T-helper 1 cell (primary cell): ENCODE measurements around the gene STMP1.
"Not testable (repeated sequence)": the region's sequence is repeated elsewhere in the genome, so short reads cannot be mapped to it uniquely, and the experiment has no call there.

Source experiments
- DNase-seq, 5 donors: peaks; one replicate each; pipeline ENCODE4 v3.0.0-alpha.2; 2012 to 2020
- total RNA-seq, 4 donors: gene quantifications; one replicate each; lab custom pipeline; 2026; lab: John Stamatoyannopoulos, UW

STMP1 gene
- 9.4 to 21.1 (median 13.5) reads per million in 4 donors for total RNA-seq

DNA sequence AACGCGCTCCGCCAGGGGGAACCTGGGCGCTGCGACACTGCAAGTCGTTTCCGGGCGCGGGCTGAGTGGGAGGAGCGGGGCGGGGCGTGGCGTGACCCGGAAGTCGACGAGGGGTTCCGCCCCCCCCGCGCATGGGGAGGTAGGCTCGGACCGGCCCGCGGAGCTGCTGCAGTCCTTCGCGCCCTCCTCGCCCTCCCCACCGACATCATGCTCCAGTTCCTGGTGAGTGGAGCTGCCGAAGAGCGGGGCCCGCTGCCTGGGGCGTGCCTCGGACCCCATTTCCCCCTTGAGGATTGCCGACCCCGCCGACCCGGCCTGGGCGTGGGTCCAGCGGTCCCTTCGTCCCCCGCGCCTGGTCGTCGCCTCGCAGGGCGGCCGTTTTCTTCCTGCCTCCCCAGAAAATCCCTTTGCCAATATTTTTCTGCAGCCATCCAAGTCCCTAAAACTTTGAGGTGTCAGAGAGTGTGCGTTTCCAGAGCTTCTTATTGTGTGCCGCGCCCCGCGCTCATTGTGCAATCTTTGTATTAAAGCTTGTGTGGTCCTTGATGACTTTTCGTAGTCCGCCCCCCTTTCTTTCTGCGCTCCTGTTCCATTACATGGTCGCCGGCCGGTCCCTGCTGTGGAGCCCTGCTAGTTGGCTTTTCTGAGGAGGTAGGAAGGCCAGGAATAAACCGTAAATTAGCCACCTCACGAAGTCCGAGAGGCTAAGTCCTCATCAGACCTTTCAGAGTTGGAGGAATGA lies at the start of gene STMP1:
TSS of gene STMP1 (plus strand) at position 142 of the 742 bp plus-strand sequence.
- DNase-seq = peak; percentile 90 to 95 (median 95)

DNA sequence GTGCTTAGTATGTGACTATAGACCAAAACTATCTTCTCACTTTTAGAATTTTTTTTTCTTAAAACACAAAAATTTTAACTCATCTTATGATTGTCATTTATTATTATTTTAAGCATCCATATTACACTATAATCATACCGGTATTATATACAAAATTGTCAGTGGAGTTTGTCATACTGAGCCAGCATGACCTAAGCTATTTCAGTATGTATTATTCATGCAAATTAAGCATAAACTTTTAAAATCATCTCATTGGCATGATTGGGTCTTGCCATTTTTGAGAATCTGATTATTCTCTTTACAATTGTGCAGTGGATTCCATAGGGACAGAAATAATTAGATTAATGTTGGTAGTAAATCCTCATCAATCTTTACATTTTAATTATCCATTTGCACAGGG lies 46.2 kb upstream of the STMP1 start:
- DNase-seq = no peak

DNA sequence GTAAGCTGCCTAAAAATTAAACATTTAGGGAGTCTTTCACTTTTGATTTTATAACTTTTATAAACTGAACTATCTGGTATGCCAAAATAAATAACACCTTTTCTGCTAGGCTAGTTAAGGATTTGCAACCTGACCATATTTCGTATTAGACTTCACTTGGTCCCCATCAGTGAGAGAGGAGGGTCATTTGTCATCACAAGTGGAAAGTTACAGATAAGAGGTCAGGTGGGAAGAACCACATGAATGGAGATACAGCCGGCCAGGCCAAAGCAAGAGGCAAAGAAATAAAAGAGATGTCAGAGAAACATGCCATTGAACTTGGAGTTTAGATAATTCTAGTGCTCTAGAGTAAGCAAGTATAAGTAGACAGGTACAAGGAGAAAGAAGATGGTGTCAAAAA lies 44.5 kb upstream of the STMP1 start:
- DNase-seq = no peak

DNA sequence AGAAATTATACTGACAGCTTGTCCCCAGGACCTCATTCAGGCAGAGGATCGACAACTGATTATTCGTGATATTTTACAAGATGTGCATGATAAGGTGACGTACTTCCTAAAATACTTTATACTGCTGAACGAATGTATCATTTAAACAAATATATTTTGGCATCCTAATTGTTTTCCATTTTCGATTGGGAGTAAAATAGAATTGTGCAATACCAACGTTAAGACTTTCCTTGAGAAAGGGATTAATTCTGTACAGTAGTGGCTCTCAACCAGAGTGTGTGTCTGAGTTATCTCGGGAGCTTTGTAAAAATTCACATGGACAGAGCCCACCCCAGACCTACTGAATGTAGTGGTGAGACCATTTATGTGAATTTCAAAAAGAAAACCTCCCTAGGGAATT lies 43.8 kb upstream of the STMP1 start:
- DNase-seq = no peak

DNA sequence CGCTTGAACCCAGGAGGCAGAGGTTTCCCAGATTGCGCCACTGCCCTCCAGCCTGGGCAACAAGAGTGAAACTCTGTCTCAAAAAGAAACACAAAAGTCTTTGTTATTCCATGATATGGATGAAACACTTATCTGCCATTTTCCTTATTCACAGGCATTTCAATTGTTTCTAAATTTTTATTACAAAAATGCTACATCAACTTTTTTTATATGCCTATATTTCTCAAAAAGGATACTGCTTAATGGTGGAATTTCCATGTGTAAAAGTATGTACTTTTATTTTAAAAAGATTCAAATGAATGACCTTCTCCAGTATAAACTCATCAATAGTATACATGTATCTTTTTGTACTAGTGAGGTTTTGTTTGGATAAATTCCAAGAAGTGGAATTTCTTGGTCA lies 41.9 kb upstream of the STMP1 start:
- no peak for DNase-seq

DNA sequence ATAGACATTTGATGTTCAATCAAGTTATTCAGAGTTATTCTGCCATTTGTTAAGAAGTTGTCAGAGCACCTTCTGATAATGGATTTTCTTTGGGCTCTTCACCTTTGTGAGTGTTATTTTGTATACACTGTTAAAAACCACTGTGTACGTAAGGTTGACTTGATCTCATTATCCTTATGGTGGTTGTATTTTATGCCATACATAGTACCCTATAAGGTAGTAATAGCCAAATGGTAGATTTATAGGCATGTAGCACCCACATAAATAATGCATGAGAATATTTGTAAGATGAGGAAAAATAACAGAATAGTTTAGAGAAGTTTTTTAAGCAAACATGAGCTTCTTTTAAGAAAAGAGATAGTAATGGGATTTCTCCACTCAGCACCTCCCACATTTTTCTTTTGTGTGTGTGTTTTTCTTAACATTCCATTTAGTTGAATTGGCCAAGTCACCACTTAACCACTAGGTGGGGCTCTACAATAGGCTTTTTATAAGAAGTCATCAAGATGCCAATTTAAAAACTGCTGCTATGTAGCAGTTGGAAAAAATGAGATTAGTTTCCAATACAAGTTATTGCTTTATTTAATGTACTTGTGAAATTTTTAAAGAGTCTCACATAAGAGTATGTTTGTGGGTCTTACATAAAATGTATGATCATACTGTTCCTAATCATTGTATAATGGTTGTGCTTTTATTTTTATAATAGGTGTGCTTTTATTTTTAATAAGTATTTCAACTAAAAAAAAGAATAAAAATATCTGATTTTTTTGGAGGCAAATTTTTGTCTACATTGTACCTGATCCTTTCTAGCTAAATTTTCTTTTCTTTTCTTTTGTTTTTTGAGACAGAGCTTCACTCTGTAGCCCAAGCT lies 41.1 kb upstream of the STMP1 start:
- peak in 2 of 5 donors; percentile 4 to 33 for DNase-seq

DNA sequence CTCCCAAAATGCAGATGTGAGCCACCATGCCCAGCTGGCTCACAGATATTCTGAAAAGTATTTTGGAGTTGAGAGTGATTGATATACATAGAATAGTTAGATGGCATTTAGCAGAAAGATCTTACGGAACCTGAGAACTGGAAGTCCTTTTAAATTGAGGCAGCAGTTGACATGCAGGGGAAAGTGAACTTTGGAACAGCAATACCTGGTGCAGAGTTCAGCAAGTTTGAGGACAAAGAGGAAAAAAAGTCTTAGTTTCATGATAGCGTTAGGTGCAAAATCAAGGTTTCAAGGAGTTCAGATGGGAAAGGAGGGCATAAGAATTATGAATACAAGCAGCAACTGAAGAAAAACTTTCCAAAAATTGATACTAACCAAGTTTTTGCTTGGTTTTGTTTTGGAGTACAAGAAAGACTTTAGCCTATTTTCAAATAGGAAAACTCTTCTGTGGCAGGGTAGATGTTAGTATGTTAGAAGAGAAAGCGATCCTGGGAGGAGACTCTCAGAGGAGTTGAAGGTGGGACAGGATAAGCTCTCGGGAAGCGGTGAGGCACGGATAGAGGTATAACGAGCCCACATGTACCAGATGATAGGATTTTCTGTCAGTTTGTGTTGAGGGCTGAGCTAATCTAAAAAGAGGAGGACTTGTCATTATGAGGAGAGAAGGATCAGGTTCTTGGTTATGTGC lies 28.0 kb upstream of the STMP1 start:
- DNase-seq = no peak

DNA sequence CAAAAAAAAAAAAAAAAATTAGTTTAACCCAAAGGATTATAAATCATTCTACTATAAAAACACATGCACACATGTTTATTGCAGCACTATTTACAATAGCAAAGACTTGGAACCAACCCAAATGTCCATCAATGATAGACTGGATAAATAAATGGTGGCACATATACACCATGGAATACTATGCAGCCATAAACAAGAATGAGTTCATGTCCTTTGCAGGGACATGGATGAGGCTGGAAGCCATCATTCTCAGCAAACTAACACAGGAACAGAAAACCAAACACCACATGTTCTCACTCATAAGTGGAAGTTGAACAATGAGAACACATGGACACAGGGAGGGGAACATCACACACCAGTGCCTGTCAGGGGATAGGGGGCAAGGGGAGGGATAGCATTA lies 22.6 kb upstream of the STMP1 start:
- DNase-seq = not testable (repeated sequence)

DNA sequence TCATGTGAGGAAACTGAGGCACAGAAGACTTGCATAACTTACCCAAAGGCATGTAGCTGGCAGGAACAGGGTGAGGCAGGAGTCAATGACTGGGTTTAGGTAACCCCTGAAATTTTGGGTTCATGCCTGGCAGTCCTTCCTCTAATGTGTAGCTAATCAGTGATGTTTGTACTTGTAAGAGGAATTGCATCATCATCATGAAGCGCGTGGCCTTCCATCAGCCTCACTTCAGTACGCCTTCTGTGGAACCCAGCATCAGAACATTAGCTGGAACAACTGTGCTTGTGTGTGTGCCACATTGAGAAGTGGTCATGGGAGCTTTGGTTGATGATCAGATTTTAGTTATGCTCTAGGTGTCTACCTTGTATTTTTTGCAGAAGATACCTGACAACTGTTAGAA lies 18.2 kb upstream of the STMP1 start:
- no peak for DNase-seq

DNA sequence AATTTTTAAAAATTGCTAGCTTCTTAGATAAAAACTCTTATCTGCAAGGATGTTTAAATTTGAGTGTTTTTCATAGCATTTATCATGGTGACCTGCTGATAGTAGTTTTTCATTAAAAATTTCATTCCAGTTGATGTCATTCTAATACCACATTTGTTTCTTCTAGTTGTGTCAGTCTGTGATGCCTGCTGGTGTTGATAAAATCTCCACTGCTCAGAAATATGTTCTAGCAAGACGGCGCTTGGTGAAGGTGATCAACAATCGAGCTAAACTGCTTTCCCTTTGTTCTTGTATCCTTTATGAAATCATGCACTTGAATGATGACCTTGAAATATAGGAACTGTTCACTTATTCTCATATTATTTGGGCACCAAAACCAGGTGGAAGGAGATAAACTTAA lies 17.6 kb upstream of the STMP1 start:
- no peak for DNase-seq

DNA sequence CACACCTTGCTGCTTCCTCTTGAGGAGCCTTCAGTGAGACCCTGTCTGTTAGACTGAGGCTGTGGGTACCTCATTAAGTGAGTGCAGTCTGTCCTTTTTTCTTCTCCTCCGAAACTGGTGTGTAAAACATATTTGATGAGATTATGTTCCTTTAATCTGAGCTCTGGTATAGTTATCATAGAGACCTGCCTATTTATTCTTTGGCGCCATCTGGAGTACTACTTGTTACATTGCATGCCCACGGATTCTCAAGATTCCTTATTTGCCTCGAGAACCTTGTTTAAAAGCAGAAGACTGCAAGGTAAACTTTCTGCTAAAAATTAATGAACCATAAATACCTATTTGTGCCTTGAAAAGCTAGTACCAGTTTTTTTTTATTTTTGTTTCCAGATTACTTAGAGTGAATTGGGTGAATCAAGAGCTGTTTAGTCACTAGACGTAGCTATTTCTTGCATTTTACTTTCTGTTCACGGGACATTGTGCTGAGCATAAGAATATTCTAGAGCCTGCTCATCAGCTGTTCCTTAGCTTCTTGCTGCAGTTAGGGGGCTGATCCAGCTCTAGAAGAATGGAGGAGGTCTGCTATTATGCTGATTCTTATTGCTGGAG lies 16.9 kb upstream of the STMP1 start:
- DNase-seq = peak in 1 of 5 donors; percentile 27

DNA sequence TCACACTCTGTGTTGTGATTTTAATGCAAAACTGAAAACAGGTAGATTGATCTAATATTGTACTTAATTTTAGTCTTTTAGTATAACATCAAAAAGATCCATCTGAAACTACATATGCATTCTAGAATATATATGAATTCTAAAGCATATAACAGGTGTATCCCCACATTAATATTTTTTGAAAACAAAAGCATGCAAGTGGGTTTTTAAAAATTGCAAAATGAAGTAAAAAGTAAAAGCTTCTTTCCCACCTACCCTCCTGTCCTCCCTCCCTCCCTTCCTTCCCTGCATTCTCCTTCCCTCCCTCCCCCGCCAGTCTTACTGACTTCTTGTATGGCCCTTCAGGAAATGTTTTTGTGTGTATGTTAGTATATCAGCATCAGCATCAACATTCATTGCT lies 14.6 kb upstream of the STMP1 start:
- DNase-seq = no peak

DNA sequence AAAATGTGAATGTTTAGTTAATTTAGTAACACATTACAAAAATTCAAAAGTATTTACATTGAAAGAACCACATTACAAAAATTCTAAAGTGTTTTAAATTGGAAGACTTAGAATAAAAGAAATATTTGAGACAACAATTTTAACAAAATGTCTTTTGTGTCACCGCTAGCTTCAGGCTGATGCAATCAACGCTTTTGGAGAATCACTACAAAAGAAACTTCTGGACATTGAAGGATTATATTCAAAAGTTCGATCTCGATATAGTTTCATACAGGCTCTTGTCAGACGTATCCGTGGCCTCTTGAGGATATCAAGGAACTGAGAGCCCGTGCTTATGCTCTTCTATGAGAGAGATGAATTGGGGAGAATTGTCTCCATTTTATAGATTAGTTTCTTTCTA lies 14.1 kb upstream of the STMP1 start:
- no peak for DNase-seq

DNA sequence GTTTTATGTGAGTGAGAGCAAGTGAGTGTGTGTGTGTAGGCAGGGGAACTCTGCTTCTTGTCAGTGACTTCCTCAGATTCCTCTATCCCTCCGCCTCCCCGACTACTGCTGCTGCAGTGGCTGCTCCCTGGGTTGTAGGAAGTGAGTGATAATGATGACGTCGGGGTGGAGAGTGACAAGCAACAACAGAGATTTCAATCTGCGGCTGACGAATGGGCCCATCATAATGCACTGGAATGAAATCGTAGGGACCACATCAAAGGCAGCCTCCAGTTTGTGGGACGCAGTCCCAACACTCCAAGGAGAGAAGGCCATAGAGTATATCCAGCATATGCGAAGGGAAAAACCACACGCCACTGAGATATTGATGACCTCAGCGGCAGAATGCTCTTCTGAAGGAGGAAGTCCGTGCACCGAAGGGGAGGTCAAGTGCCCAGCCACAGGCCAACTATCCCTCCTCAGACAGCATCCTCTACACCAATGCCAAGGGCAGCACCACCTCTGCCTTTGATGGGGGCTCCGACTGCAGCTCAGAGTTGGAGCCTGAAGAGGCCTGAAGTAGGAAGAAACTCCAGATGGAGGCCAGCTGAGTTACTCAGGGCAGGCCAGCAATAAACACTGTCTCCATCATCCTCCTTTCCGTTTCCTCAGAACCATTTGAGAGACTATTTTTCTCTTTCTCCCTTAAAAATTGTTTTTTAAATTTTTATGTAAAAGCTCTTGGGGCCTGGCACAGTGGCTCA lies 11.3 kb upstream of the STMP1 start:
- no peak for DNase-seq

DNA sequence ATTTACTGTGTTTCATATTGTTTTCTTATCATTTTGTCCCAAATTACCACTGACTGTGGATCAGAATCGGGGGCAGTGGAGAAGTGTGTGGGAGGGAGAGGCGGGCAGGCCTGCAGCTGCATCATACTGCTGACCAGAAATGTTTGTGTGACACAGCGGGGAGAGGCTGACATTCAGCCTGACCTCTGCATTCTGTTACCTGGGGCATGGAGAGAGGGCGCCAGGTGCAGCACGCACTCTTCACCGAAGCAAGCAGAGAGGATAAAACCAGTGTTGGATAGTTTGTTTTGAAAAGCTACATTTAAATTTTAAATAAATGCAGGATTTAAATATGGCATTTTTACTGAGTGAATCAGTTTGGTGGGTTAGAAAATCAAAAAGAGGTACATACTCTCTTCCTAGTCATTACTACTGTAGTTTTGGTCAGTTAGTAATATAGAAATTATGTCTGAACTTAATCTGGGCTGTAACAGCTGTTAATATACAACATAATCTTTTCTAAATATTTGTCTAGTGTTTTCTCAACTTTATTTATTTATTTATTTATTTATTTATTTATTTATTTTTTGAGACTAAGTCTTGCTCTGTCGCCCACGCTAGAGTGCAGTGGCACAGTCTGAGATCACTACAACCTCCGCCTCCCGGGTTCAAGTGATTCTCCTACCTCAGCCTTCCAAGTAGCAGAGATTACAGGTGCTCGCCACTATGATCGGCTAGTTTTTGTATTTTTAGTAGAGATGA lies 8.8 kb upstream of the STMP1 start:
- no peak for DNase-seq

DNA sequence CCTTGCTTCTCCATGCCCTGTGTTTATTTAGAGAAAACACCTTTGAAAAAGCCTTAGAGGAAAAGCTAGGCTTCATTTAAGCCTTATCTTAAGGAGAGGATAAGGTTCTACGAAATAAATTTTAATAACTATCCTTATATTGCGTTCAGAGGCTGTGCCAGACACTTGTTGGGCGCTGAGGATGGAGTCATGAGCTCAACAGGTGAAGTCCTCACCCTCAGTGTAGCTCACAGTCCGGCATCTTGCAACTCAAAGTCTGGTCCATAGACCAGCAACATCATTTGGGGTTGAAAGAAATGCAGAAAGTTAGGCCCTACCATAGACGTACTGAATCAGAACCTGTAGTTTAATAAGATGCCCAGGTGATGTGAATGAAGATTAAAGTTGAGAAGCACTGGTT lies 3.8 kb upstream of the STMP1 start:
- no peak for DNase-seq

DNA sequence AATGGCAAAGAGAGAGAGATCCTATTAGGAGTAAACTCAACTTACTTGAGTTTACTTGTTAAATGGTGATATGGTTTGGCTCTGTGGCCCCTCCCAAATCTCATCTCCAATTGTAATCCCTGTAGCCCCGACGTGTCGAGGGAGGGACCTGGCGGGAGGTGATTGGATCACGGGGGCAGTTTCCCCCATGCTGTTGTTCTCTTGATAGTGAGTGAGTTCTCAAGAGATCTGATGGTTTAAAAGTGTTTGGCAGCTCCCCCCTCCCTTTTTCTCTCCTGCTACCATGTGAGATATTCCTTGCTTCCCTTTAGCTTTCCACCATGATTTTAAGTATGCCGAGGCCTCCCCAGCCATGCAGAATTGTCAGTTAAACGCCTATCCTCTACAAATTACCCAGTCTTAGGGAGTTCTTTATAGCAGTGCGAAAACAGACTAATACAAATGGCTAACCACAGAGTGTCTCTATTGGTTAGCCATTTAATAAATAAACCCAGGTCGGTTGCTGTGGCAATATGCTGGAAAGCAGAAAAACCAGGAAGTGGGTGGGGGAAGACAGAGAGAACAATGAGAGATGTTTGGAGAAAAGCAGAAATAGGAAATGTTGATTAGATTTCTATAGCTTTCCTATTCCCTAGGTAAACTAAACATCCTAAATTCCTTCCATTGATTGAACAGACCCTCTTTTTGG lies 3.0 kb upstream of the STMP1 start:
- no peak for DNase-seq

DNA sequence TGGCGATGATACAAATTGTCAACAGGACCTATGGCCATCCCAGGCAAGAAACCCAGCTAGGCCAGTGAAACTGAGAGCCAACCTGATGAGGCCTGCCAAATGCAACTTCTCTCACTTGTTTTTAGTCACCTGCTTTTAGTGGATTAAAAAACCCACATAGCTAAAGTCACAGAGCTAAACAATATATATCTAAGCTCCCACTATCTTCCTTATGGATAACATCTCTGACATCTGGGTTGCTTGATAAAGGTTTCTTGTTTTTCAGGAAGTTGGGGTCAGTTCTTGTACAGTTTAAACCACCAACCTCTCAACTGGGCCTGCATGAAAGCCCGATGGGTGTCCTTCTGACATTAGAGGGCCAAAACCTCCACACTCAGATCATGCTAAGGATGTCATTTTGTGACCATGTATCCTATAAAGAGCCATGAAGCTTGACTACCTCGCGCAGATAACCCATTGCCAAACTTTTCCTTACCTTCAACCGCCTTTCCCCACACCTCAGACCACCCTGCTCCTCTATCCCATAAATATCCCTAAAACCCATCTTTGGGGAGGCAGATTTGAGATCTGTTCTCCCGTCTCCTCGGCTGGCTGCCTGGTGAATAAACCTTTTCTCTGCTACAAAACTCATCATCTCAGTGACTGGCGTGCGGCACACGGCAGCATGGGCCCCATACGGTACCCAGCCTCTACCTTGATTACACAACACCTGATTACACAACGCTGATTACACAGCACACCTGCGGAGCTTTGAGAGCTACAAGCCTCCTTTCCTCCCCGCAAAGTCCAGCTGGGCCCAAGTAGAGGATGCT lies 797 bp upstream of the STMP1 start:
- DNase-seq = no peak

DNA sequence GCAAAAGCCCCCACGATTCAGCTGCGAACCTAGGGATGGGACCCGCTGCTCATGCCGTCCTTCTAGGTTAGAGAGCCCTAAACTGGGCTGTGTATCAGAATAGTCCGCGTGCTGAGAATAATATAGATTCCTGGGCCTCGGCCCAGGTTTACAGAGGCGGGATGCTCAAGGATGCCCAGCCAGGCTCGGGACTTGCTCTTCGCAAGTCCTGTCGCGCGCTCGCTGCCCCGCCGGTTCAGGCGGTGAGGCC lies 266 bp upstream of the STMP1 start:
- DNase-seq = no peak

DNA sequence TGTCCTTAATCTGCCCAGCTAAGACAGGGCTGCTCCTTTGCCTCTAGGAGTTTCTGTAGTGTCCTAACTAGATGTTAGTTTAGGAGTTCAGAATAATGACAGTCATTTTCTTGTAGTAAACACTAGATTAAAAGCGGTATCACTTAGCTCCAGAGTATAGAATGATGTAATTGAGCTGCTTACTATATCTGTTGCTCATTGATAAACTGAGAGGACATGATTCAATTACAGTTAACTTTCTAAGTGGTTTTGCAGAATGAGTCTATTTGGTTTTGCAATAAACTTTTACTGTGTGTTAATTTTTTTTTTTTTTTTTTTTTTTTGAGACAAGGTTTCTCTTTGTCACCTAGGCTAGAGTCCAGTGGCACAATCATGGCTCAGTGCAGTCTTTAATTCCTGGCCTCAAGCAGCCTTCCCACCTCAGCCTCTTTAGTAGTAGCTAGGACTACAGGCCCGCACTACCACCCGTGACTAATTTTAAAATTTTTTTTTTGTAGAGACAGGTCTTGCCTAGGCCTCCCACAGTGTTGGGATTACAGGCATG lies 1.8 kb downstream of the STMP1 start:
- peak in 1 of 5 donors; percentile 22 for DNase-seq
